ENCODE data around the gene TMEM205. TPM values are rescaled to one million over a fixed set of nuclear protein-coding genes. Genes with fewer than 3 reads are reported as not detected.
A peak's percentile ranks its signal among the peaks of the same experiment; 100 is the strongest.

Gene TMEM205
- total RNA-seq (2021; fragmentation: NEBNext Ultra II Directional; extraction: Animal tissue kit (Norgen Biotek cat#: 25700)): 73.5 and 78.2 TPM in 2 replicates
- 423 and 441 TPM in 2 replicates for polyA plus RNA-seq (2011; rRNA removed)
- polyA plus RNA-seq (2011; cell fraction: cytosol; rRNA removed): 322 TPM
- polyA plus RNA-seq (2011; cell fraction: nucleus; rRNA removed): 202 TPM
- polyA plus RNA-seq (2012, experiment 1 of 2): 102 to 132 TPM (median 127 TPM) in 4 replicates
- 255 TPM for polyA plus RNA-seq (2012, experiment 2 of 2)
- 177 TPM for polyA plus RNA-seq (2013, experiment 1 of 2)
- polyA plus RNA-seq (2013, experiment 2 of 2): 224 TPM
- polyA minus RNA-seq (2011; rRNA and poly(A)+ RNA removed): 91.8 and 113 TPM in 2 replicates
- polyA minus RNA-seq (2011; cell fraction: cytosol; rRNA and poly(A)+ RNA removed): 47.5 TPM
- 32.8 TPM for polyA minus RNA-seq (2011; cell fraction: nucleus; rRNA and poly(A)+ RNA removed)
- long read RNA-seq, experiment 1, transcript TMEM205-216 (4 exons, 792 nt): major isoform, 37 of 86 reads
- long read RNA-seq, experiment 1, transcript TMEM205-210 (4 exons, 840 nt): minor isoform, 21 of 86 reads
- long read RNA-seq, experiment 1, partial matches to known transcripts: 2 of 86 reads
- long read RNA-seq, experiment 1, other reads (novel, unspliced or antisense): 14 of 86 reads
- long read RNA-seq, experiment 2, transcript TMEM205-210 (4 exons, 840 nt): minor isoform, 40 of 122 reads
- long read RNA-seq, experiment 2, transcript TMEM205-216 (4 exons, 792 nt): major isoform, 56 of 122 reads
- long read RNA-seq, experiment 2, transcript TMEM205-201 (3 exons, 1,034 nt): minor isoform, 5 of 122 reads
- long read RNA-seq, experiment 2, partial matches to known transcripts: 0 of 122 reads
- long read RNA-seq, experiment 2, other reads (novel, unspliced or antisense): 6 of 122 reads

GRCh38 chr19:11346104-11346940, at the start of gene TMEM205, which contains the start of gene CCDC159:
Gene TMEM205 (minus strand): TSS chr19:11346268. CDS start chr19:11345619, 649 bp downstream.
Gene CCDC159 (plus strand): TSS chr19:11346519. CDS start chr19:11346607, 88 bp downstream.
- Histone ChIP-seq H2BK12ac (ENCODE audit: low read depth, low read length) (0 out of 2 replicates have a peak within 1 kb of the TSS, but pooled peaks have one; percentile 12), H2AK5ac (ENCODE audit: low read depth, low read length) (0 out of 2 replicates have a peak within 1 kb of the TSS, but pooled peaks have one; percentile 40), H3K79me2 (ENCODE audit: control insufficient read depth in 1 of 2, insufficient read depth in 2 of 2, low read length in 2 of 2) (peaks cover 0 to 3% of the 10 kb centered on the region in 2 experiments; a peak in 1 of 4 replicates), H2BK5ac (ENCODE audit: low read depth, low read length) (peak within 1 kb of the TSS; percentile 20; the same call in 1 of the 2 replicates), H3K4ac (replicated peaks; ENCODE audit: insufficient read length, low read depth, low read length) (no peak within 1 kb of the TSS), H3K18ac (ENCODE audit: extremely low read depth, low read length) (peak within 1 kb of the TSS; percentile 60; the same call in 1 of the 2 replicates), H3K4me3 (ENCODE audit: extremely low read depth in 1 of 4, insufficient read depth in 2 of 4, low read depth in 3 of 4, low read length in 4 of 4) (peak within 1 kb of the TSS; percentile 63 to 94 (median 84)), H2BK20ac (ENCODE audit: low read length) (no peak within 1 kb of the TSS), H3K9ac (replicated peaks in 1 of 4; ENCODE audit: extremely low read depth in 1 of 4, low read depth in 3 of 4, low read length in 3 of 4) (peak within 1 kb of the TSS in 3 of 4 experiments; percentile 31 to 62 (median 62); a peak in 6 of 7 replicates), H3K4me1 (replicated peaks in 1 of 4; ENCODE audit: control insufficient read depth in 3 of 4, insufficient read depth in 4 of 4, low read length in 3 of 4) (peaks cover 0 to 10% (median 6%) of the 10 kb centered on the region in 4 experiments; a peak in 5 of 7 replicates), H2BK15ac (ENCODE audit: low read length) (0 out of 2 replicates have a peak within 1 kb of the TSS, but pooled peaks have one; percentile 72), H4K20me1 (replicated peaks in 1 of 2; ENCODE audit: control insufficient read depth in 1 of 2, insufficient read depth in 2 of 2, low read length in 2 of 2) (no peaks in the 10 kb centered on the region), H4K5ac (ENCODE audit: insufficient read length, low read depth, low read length) (peak within 1 kb of the TSS; percentile 35), H4K8ac (ENCODE audit: extremely low read depth, insufficient read depth, low read length) (no peak within 1 kb of the TSS), H3K9me3 (ENCODE audit: insufficient read depth in 2 of 2, low read depth in 1 of 2, low read length in 1 of 2) (peaks cover 0 to 6% of the 10 kb centered on the region in 2 experiments; a peak in 1 of 4 replicates), H3K23ac (ENCODE audit: insufficient read length) (no peak within 1 kb of the TSS), H3K14ac (ENCODE audit: insufficient read length) (no peak within 1 kb of the TSS), H2BK120ac (replicated peaks; ENCODE audit: low read depth, low read length) (no peak within 1 kb of the TSS), H3K4me2 (ENCODE audit: insufficient read depth in 1 of 2, low read depth in 2 of 2, low read length in 2 of 2) (peak within 1 kb of the TSS; percentile 75 to 99), H3K27ac (ENCODE audit: low read depth, low read length) (0 out of 2 replicates have a peak within 1 kb of the TSS, but pooled peaks have one; percentile 37), H2AFZ (ENCODE audit: low read length) (peak within 1 kb of the TSS; percentile 80), H3K23me2 (ENCODE audit: low read depth, low read length) (peaks cover 12% of the 10 kb centered on the region), H3K36me3 (ENCODE audit: control insufficient read depth in 2 of 4, insufficient read depth in 4 of 4, low read length in 3 of 4) (no peaks in the 10 kb centered on the region), H3K56ac (replicated peaks; ENCODE audit: insufficient read length, low read depth, low read length) (peak within 1 kb of the TSS; percentile 2), H3K79me1 (ENCODE audit: low read depth, low read length) (peaks cover 5% of the 10 kb centered on the region; the same call in 1 of the 2 replicates), H3K27me3 (replicated peaks in 1 of 4; ENCODE audit: control insufficient read depth in 3 of 4, extremely low read depth in 1 of 4, insufficient read depth in 3 of 4, low read length in 3 of 4) (no peaks in the 10 kb centered on the region), H4K91ac (replicated peaks; ENCODE audit: insufficient read length, low read length) (no peak within 1 kb of the TSS)
- FAIRE-seq (peak; percentile 83), DNase-seq (ENCODE audit: low read depth in 1 of 2, low spot score in 2 of 2) (peak; percentile 96 to 97)
- 1% methylated on average over 41 of the region's 50 CpGs; no CpG with 5 or more reads in 1 of the 2 experiments for WGBS, 2 experiments (ENCODE audit: extremely low coverage in 1 of 2, insufficient coverage in 1 of 2, insufficient read length in 1 of 2, insufficient replicate concordance in 2 of 2, low coverage in 1 of 2, low lambda C conversion rate in 2 of 2, missing lambda C conversion rate in 1 of 2)
- CTCF ChIA-PET (ENCODE audit: partially characterized antibody): interaction anchor here (0.7 to 1.9 kb wide), 12 partner anchors 12 to 208 kb away, joined by 3 to 6 read pairs (median 4); partner anchors contain the start of gene TSPAN16
- POLR2A ChIA-PET (ENCODE audit: partially characterized antibody): interaction anchor here (1.0 to 1.5 kb wide), 6 partner anchors 18 to 60 kb away, joined by 3 to 11 read pairs (median 4); partner anchors contain the start of genes EPOR and SWSAP1
- TF ChIP-seq BACH1 (IDR thresholded peaks at IDR 0.05; ENCODE audit: low read length) (peak; percentile 86), RAD21 (IDR thresholded peaks at IDR 0.05 in 1 of 2, conservative IDR thresholded peaks at IDR 0.05 in 1 of 2; ENCODE audit: low read depth in 2 of 2, low read length in 2 of 2) (no peak), JUND (IDR thresholded peaks at IDR 0.05; ENCODE audit: low read length) (peak; percentile 66; the same call in 1 of the 2 replicates), CBX5 (IDR thresholded peaks at IDR 0.05; ENCODE audit: low read depth, low read length) (no peak), POU5F1 (IDR thresholded peaks at IDR 0.05; ENCODE audit: low read depth, low read length) (no peak), CHD2 (IDR thresholded peaks at IDR 0.05; ENCODE audit: low read length) (peak; percentile 84)
